ENCODE data around the gene CCDC70. TPM values are rescaled to one million over a fixed set of nuclear protein-coding genes. Genes with fewer than 3 reads are reported as not detected.

CCDC70 gene
- total and polyA plus RNA-seq, 2 donors = 0.07 TPM; not detected in 1

Other genes starting within 250 kb of the CCDC70 start
- 7.5 TPM for gene DHRS12, start 57.8 kb upstream of the CCDC70 start, total RNA-seq
- gene DHRS12, start 57.8 kb upstream of the CCDC70 start, polyA plus RNA-seq = 14.8 TPM
- gene TMEM272, start 16.8 kb upstream of the CCDC70 start, total RNA-seq = 0.38 TPM
- 0.68 TPM for gene TMEM272, start 16.8 kb upstream of the CCDC70 start, polyA plus RNA-seq
- 1.8 TPM for gene ATP7B, start 149.5 kb downstream of the CCDC70 start, total RNA-seq
- 1.2 TPM for gene ATP7B, start 149.5 kb downstream of the CCDC70 start, polyA plus RNA-seq
- gene ALG11, start 150.4 kb downstream of the CCDC70 start, total RNA-seq = 11.1 TPM
- gene ALG11, start 150.4 kb downstream of the CCDC70 start, polyA plus RNA-seq = 9.2 TPM
- 10.2 TPM for gene UTP14C, start 162.7 kb downstream of the CCDC70 start, total RNA-seq
- 5.7 TPM for gene UTP14C, start 162.7 kb downstream of the CCDC70 start, polyA plus RNA-seq